ENCODE data around the gene MBL2.

DNA sequence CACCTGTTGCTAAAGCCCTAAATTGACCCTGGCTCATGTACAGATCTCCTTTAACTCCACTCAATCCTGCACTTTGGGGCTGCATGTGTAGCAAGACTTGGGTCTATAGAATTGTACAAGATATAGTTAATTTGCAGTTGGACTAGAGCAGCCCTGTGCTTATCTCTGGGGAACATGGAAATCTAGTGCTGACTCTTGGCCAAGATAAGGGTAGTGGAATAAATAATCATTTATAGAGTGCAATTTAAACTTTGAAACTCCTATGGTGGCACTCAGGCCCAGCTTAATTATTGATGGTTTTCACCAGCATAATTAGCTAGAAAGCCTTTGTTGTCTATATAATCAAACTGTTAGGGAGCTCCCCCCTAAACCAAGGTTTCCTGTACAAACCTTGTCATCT, 39.2 kb upstream of the MBL2 start:
- TF ChIP-seq, protein P1, sequence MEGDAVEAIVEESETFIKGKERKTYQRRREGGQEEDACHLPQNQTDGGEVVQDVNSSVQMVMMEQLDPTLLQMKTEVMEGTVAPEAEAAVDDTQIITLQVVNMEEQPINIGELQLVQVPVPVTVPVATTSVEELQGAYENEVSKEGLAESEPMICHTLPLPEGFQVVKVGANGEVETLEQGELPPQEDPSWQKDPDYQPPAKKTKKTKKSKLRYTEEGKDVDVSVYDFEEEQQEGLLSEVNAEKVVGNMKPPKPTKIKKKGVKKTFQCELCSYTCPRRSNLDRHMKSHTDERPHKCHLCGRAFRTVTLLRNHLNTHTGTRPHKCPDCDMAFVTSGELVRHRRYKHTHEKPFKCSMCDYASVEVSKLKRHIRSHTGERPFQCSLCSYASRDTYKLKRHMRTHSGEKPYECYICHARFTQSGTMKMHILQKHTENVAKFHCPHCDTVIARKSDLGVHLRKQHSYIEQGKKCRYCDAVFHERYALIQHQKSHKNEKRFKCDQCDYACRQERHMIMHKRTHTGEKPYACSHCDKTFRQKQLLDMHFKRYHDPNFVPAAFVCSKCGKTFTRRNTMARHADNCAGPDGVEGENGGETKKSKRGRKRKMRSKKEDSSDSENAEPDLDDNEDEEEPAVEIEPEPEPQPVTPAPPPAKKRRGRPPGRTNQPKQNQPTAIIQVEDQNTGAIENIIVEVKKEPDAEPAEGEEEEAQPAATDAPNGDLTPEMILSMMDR (IDR thresholded peaks at IDR 0.05): no peak
- TF ChIP-seq POLR2A (IDR thresholded peaks at IDR 0.05): no peak

Measured in testis (tissue), 2 donors.